IMR-90 (cell line): ENCODE measurements around the gene SLC7A6OS. TPM values are rescaled to one million over a fixed set of nuclear protein-coding genes. Genes with fewer than 3 reads are reported as not detected.

Experiments
- SMC3 ChIP-seq: fragments of 150-350 bp; IDR thresholded peaks from 2 replicates; pipeline ENCODE4 v1.6.1; 2016; ENCODE audit warnings: low read depth, mild to moderate bottlenecking, antibody characterized with exemption, low read length, moderate library complexity
- polyA plus RNA-seq, 3 experiments: library from polyadenylated mRNA; depleted of rRNA; stranded (reverse); fragments of >200 nt; gene quantifications; 2 replicates each; pipeline ENCODE4 v1.2.3, GENCODE V29; 2012; ENCODE audit warnings: low replicate concordance in 1 of 3
- total RNA-seq: library from RNA; depleted of rRNA; stranded (reverse); fragments of >200 nt; gene quantifications from 2 replicates; pipeline ENCODE4 v1.2.3, GENCODE V29; 2012

The SLC7A6OS gene
- total and polyA plus RNA-seq, 2 of the 4 experiments (the other 2 are of a cell fraction) = 6.8 to 8.4 TPM

- TF ChIP-seq SMC3 = no peak
These were observed 51.5 kb downstream of the SLC7A6OS start (continued) for GRCh38 chr16:68259007-68259825.
